Ovary (tissue), 9 donors: ENCODE results near the gene PSD. TPM values are rescaled to one million over a fixed set of nuclear protein-coding genes. Genes with fewer than 3 reads are reported as not detected.

Source experiments
- DNase-seq, 5 donors: peaks; one replicate each; pipeline ENCODE4 v3.0.0-alpha.2; 2019 to 2020
- H3K27ac ChIP-seq, 2 donors: fragments of 200-600 bp; one replicate each; pipeline versions ENCODE4 v1.5.1 to v1.8.0; 2019 to 2022
- H3K27me3 ChIP-seq: fragments of 200-600 bp; one replicate; pipeline ENCODE4 v1.8.0; 2022
- H3K36me3 ChIP-seq: fragments of 200-600 bp; sonication (generic); one replicate; pipeline ENCODE4 v1.5.1; 2019
- H3K4me1 ChIP-seq: one replicate; pipeline ENCODE4 v1.8.1; 2013; ENCODE audit warnings: mild to moderate bottlenecking, moderate library complexity; ENCODE audit not compliant: insufficient read depth
- H3K4me3 ChIP-seq: fragments of 200-600 bp; sonication (generic); one replicate; pipeline ENCODE4 v1.5.1; 2017
- H3K9me3 ChIP-seq, 2 donors: fragments of 200-600 bp in 1 of 2; sonication (generic) in 1 of 2; one replicate each; pipeline versions ENCODE4 v1.5.1 to v1.8.1; 2013 to 2019; ENCODE audit warnings: mild to moderate bottlenecking in 1 of 2, moderate library complexity in 1 of 2
- CTCF ChIP-seq, 3 donors: fragments of 450-650 bp in 2 of 3; fragments of 200-600 bp in 1 of 3; IDR thresholded peaks; one replicate each; pipeline versions ENCODE4 v1.5.1 to v1.8.0; 2016 to 2022; ENCODE audit warnings: antibody characterized with exemption in 3 of 3, mild to moderate bottlenecking in 1 of 3
- EP300 ChIP-seq: sonication (generic); formaldehyde crosslinking; IDR thresholded peaks from one replicate; pipeline ENCODE4 v1.6.1; 2017; ENCODE audit warnings: antibody characterized with exemption
- POLR2A ChIP-seq: fragments of 450-650 bp; IDR thresholded peaks from one replicate; pipeline ENCODE4 v1.6.1; 2017; ENCODE audit warnings: antibody characterized with exemption, mild to moderate bottlenecking, moderate library complexity
- WGBS, 3 donors: extraction: QIAGEN DNeasy Blood & Tissue Kit in 1 of 3; methylation state at CpG; one replicate each; pipeline versions ENCODE4 v1.1.5 to v1.1.7; 2013 to 2017; 5-methylcytosine and 5-hydroxymethylcytosine counted together
- intact Hi-C, 4 donors: fragments of 100-400 bp; cut with DNase I; formaldehyde crosslinking; loops; one replicate each; pipeline versions ENCODE4 v1.11.0 to v1.15.1; 2022 to 2023
- polyA plus RNA-seq, 2 donors: library from polyadenylated mRNA; stranded (reverse); fragments of 200-250 nt in 1 of 2; fragments of 350-450 nt in 1 of 2; fragmentation: Illumina TruSeq in 1 of 2; extraction: RNeasy Lipid Tissue Mini Kit (QIAGEN cat#74804) in 1 of 2; gene quantifications; one replicate each; pipeline ENCODE4 v1.2.3, GENCODE V29; 2013 to 2014
- total RNA-seq, 7 donors: library from RNA; depleted of rRNA in 2 of 7; stranded (reverse); fragments of >200 nt in 2 of 7; fragmentation: NEBNext Ultra II Directional in 3 of 7; extraction: Animal tissue kit (Norgen Biotek cat#: 25700) in 3 of 7; gene quantifications; one replicate each; pipeline versions ENCODE4 v1.1.0 to v1.2.4, GENCODE V29; 2016 to 2023
- donor health status: DM: no; HTN: no; CAD: no; lungs with moderate emphysema.
- donor health status: DM: no; HTN: no; CAD: no.
- donor health status: Bipolar disorder and iron deficiency.
- donor health status: DM: yes; HTN: yes; CAD: no.
- donor health status: DM: no; HTN: no; CAD: no.
- donor health status: DM: yes; HTN: yes; CAD: no.

The PSD gene
- total and polyA plus RNA-seq, 9 donors: 4.4 to 34.7 (median 23.2) TPM

GRCh38 chr10:102389894-102390293 is 28.7 kb downstream of the PSD start:
- intact Hi-C loops: loop anchor here in 3 of 4 donors (5.0 to 10.0 kb wide), 3 partner anchors 85 to 195 kb away; no protein-coding TSS in a partner anchor
- DNase-seq: no peak
- Histone ChIP-seq H3K4me1 (peaks cover 1% of the 10 kb centered on the region), H3K9me3 (no peaks in the 10 kb centered on the region), H3K4me3 (no peak overlapping the region), H3K36me3 (no peaks in the 10 kb centered on the region), H3K27ac (no peak overlapping the region), H3K27me3 (no peaks in the 10 kb centered on the region)
- WGBS, 3 donors: 77 to 85% (median 82%) methylated on average over 3 of the region's 3 CpGs
- no peak for TF ChIP-seq EP300
- no peak for TF ChIP-seq POLR2A
- no peak for TF ChIP-seq CTCF (IDR thresholded peaks at IDR 0.05)

- Histone ChIP-seq H3K9me3 (no peaks in the 10 kb centered on the region), H3K36me3 (no peaks in the 10 kb centered on the region), H3K4me1 (no peaks in the 10 kb centered on the region), H3K27ac (no peak overlapping the region), H3K27me3 (no peaks in the 10 kb centered on the region), H3K4me3 (no peak overlapping the region)
- TF ChIP-seq EP300 (no peak), CTCF (IDR thresholded peaks at IDR 0.05) (no peak), POLR2A (no peak)
- DNase-seq: no peak
- intact Hi-C loops: loop anchor here in 1 of 4 donors (10.0 kb wide), 1 partner anchor 90 kb away; no protein-coding TSS in a partner anchor
- WGBS, 3 donors: 60 to 62% (median 60%) methylated on average over 4 of the region's 4 CpGs
These were observed 33.8 kb downstream of the PSD start for GRCh38 chr10:102384606-102385429.

- Histone ChIP-seq H3K27me3 (no peaks in the 10 kb centered on the region), H3K27ac (no peak overlapping the region), H3K4me3 (no peak overlapping the region), H3K9me3 (no peaks in the 10 kb centered on the region), H3K36me3 (no peaks in the 10 kb centered on the region), H3K4me1 (no peaks in the 10 kb centered on the region)
- intact Hi-C loops: loop anchor here in 1 of 4 donors (10.0 kb wide), 1 partner anchor 91 kb away; no protein-coding TSS in a partner anchor
- DNase-seq: no peak
- no peak for TF ChIP-seq POLR2A
- no peak for TF ChIP-seq CTCF (IDR thresholded peaks at IDR 0.05)
- no peak for TF ChIP-seq EP300
- WGBS, 3 donors: 38 to 43% (median 41%) methylated on average over 6 of the region's 6 CpGs
These were observed 34.5 kb downstream of the PSD start for GRCh38 chr10:102384053-102384452.

- Histone ChIP-seq H3K4me3 (no peak overlapping the region), H3K27ac (no peak overlapping the region), H3K4me1 (no peaks in the 10 kb centered on the region), H3K36me3 (no peaks in the 10 kb centered on the region), H3K27me3 (no peaks in the 10 kb centered on the region), H3K9me3 (no peaks in the 10 kb centered on the region)
- DNase-seq: no peak
- 79 to 91% (median 90%) methylated on average over 8 of the region's 8 CpGs for WGBS, 3 donors
- intact Hi-C loops: loop anchor here in 1 of 4 donors (10.0 kb wide), 1 partner anchor 92 kb away; no protein-coding TSS in a partner anchor
- TF ChIP-seq POLR2A: no peak
- no peak for TF ChIP-seq CTCF (IDR thresholded peaks at IDR 0.05)
- no peak for TF ChIP-seq EP300
These were observed 35.7 kb downstream of the PSD start for GRCh38 chr10:102382871-102383270.
